HCT116 (cell line): ENCODE data around the gene HACD3. TPM values are rescaled to one million over a fixed set of nuclear protein-coding genes. Genes with fewer than 3 reads are reported as not detected.

Experiments used
- ATAC-seq: fragments of 200-7000 bp; cut with Tn5 transposase; 2 replicates; pipeline ENCODE4 v1.9.1; 2020; ENCODE audit warnings: mild to moderate bottlenecking, moderate library complexity
- BruUV-seq: library from RNA; stranded (reverse); fragments of 400-500 nt; replicated peaks from 2 replicates; lab custom pipeline; 2021; lab: Mats Ljungman, UMichigan
- CTCF ChIA-PET: fragments of 300-600 bp; sonication (Branson Sonifier 250); formaldehyde crosslinking; loops from one replicate; lab custom pipeline; 2021; ENCODE audit warnings: antibody characterized with exemption; lab: Charles Lee
- POLR2A ChIA-PET: fragments of 300-600, 350-600 bp; sonication (Branson Sonifier 250); formaldehyde crosslinking; loops from one replicate; lab custom pipeline; 2021; ENCODE audit warnings: antibody characterized with exemption; lab: Charles Lee
- RAD21 ChIA-PET, 2 experiments: fragments of 300-600 bp; sonication (Branson Sonifier 250); formaldehyde crosslinking; loops; one replicate each; lab custom pipeline; 2023; ENCODE audit warnings: low total read pairs in 2 of 2; ENCODE audit not compliant: uncharacterized antibody in 2 of 2, unreplicated experiment in 2 of 2, low non-redundant PET in 1 of 2; lab: Charles Lee
- DNase-seq: peaks from one replicate; pipeline ENCODE4 v3.0.0-alpha.2; 2010; ENCODE audit warnings: low read depth, low spot score
- H2AFZ ChIP-seq: fragments of 200-600 bp; shearing (Covaris generic), sonication (generic); 2 replicates; pipeline ENCODE4 v1.6.1; 2017; ENCODE audit warnings: low read depth, mixed run types, mixed read lengths, antibody characterized with exemption, low read length; ENCODE audit not compliant: poor library complexity, severe bottlenecking
- H3K27ac ChIP-seq: 2 replicates; pipeline ENCODE4 v1.5.1; 2012; ENCODE audit warnings: low read depth, low read length
- H3K27me3 ChIP-seq: fragments of 200-600 bp; sonication (generic); 2 replicates; pipeline ENCODE4 v1.6.1; 2016; ENCODE audit warnings: mixed run types, low read length, mixed read lengths; ENCODE audit not compliant: insufficient read depth
- H3K36me3 ChIP-seq, 2 experiments: fragments of 200-500 bp in 1 of 2; fragments of 200-600 bp in 1 of 2; sonication (Bioruptor generic) in 1 of 2; sonication (generic) in 1 of 2; 2 replicates each; pipeline versions ENCODE4 v1.5.1 to v1.6.1; 2014 to 2016; ENCODE audit warnings: low read length in 2 of 2, inconsistent platforms in 1 of 2, mixed read lengths in 1 of 2, mixed run types in 1 of 2; ENCODE audit not compliant: insufficient read depth in 2 of 2, control insufficient read depth in 1 of 2
- H3K4me1 ChIP-seq, 2 experiments: fragments of 200-600 bp in 1 of 2; sonication (generic) in 1 of 2; 2 replicates each; pipeline versions ENCODE4 v1.5.1 to v1.6.1; 2012 to 2017; ENCODE audit warnings: low read length in 2 of 2, inconsistent platforms in 1 of 2, mild to moderate bottlenecking in 1 of 2, mixed read lengths in 1 of 2, mixed run types in 1 of 2, moderate library complexity in 1 of 2; ENCODE audit not compliant: insufficient read depth in 2 of 2, control insufficient read depth in 1 of 2
- H3K4me2 ChIP-seq: fragments of 200-600 bp; sonication (generic); 2 replicates; pipeline ENCODE4 v1.6.1; 2017; ENCODE audit warnings: mixed run types, low read length, mixed read lengths
- H3K4me3 ChIP-seq, 2 experiments: fragments of 200-600 bp in 1 of 2; sonication (generic) in 1 of 2; replicated peaks in 1 of 2; 2 replicates each; pipeline ENCODE4 v1.5.1; 2011 to 2016; ENCODE audit warnings: low read length in 2 of 2, control low read depth in 1 of 2, low read depth in 1 of 2, mild to moderate bottlenecking in 1 of 2, mixed read lengths in 1 of 2, mixed run types in 1 of 2
- H3K79me2 ChIP-seq: fragments of 200-600 bp; sonication (generic); 2 replicates; pipeline ENCODE4 v1.6.1; 2017; ENCODE audit warnings: mild to moderate bottlenecking, mixed run types, low read length, moderate library complexity, mixed read lengths; ENCODE audit not compliant: insufficient read depth
- H3K9ac ChIP-seq: fragments of 200-600 bp; sonication (generic); 2 replicates; pipeline ENCODE4 v1.6.1; 2016; ENCODE audit warnings: low read length, mixed read lengths
- H3K9me2 ChIP-seq: fragments of 200-600 bp; sonication (generic), shearing (Covaris generic); 2 replicates; pipeline ENCODE4 v1.6.1; 2017; ENCODE audit warnings: mixed run types, mild to moderate bottlenecking, moderate library complexity; ENCODE audit not compliant: insufficient read depth
- H3K9me3 ChIP-seq, 2 experiments: fragments of 200-500 bp in 1 of 2; fragments of 200-600 bp in 1 of 2; sonication (Bioruptor generic) in 1 of 2; sonication (generic) in 1 of 2; 2 replicates each; pipeline ENCODE4 v1.6.1; 2014 to 2017; ENCODE audit warnings: low read length in 2 of 2, mixed read lengths in 2 of 2, inconsistent platforms in 1 of 2, low read depth in 1 of 2, mild to moderate bottlenecking in 1 of 2, mixed run types in 1 of 2, moderate library complexity in 1 of 2; ENCODE audit not compliant: control insufficient read depth in 1 of 2, insufficient read depth in 1 of 2
- H4K20me1 ChIP-seq: fragments of 200-600 bp; sonication (generic), shearing (Covaris generic); 2 replicates; pipeline ENCODE4 v1.6.1; 2017; ENCODE audit warnings: mixed run types, mild to moderate bottlenecking, moderate library complexity; ENCODE audit not compliant: insufficient read depth
- CEBPB ChIP-seq: IDR thresholded peaks from 2 replicates; pipeline ENCODE4 v1.6.1; 2012; ENCODE audit warnings: low read depth
- ELF1 ChIP-seq: IDR thresholded peaks from 2 replicates; pipeline ENCODE4 v1.6.1; 2012; ENCODE audit warnings: low read depth, borderline replicate concordance
- EZH2phosphoT487 ChIP-seq: fragments of 200-600 bp; IDR thresholded peaks from 2 replicates; pipeline ENCODE4 v1.6.1; 2018; ENCODE audit warnings: antibody characterized with exemption, borderline replicate concordance
- POLR2AphosphoS5 ChIP-seq: IDR thresholded peaks from 2 replicates; pipeline ENCODE4 v1.6.1; 2011; ENCODE audit warnings: mild to moderate bottlenecking, low read depth, low read length, moderate library complexity
- SRF ChIP-seq: IDR thresholded peaks from 2 replicates; pipeline ENCODE4 v1.6.1; 2012; ENCODE audit warnings: low read depth
- ZNF274 ChIP-seq: fragments of 200-500 bp; sonication (Bioruptor generic); IDR thresholded peaks from 2 replicates; pipeline ENCODE4 v1.6.1; 2014; ENCODE audit warnings: mild to moderate bottlenecking, low read depth, low read length, inconsistent platforms
- intact Hi-C: fragments of 100-400 bp; cut with micrococcal nuclease; formaldehyde crosslinking; loops from 2 replicates; pipeline ENCODE4 v1.10.0; 2022
- total RNA-seq: library from RNA; stranded (reverse); gene quantifications from one replicate; pipeline ENCODE4 v1.2.1, GENCODE V29; 2021; ENCODE audit not compliant: unreplicated experiment
- TF ChIP-seq, protein P1 (sequence below), 3 experiments: fragments of 200-600 bp in 1 of 3; sonication (generic) in 1 of 3; IDR thresholded peaks in 2 of 3; conservative IDR thresholded peaks in 1 of 3; 2 replicates each; pipeline ENCODE4 v1.5.1; 2012 to 2017; ENCODE audit warnings: low read depth in 2 of 3, low read length in 2 of 3, antibody characterized with exemption in 1 of 3, borderline replicate concordance in 1 of 3, control low read depth in 1 of 3, mild to moderate bottlenecking in 1 of 3, mixed read lengths in 1 of 3, mixed run types in 1 of 3, moderate library complexity in 1 of 3; ENCODE audit not compliant: insufficient read depth in 1 of 3
- TF ChIP-seq, protein P2 (sequence below): IDR thresholded peaks from 2 replicates; pipeline ENCODE4 v1.6.1; 2011; ENCODE audit warnings: mild to moderate bottlenecking, low read length, moderate library complexity; ENCODE audit not compliant: insufficient replicate concordance; ENCODE audit errors: extremely low read depth
- TF ChIP-seq, protein P3 (sequence below): IDR thresholded peaks from 2 replicates; pipeline ENCODE4 v1.6.1; 2012

HACD3 gene
- total RNA-seq, 1 experiment from 2014 or later = 57.5 TPM

GRCh38 chr15:65553691-65554090, 23.4 kb downstream of the HACD3 start:
- RAD21 ChIA-PET = no interaction called here
- Histone ChIP-seq H3K27ac (no peak overlapping the region), H3K4me3 (no peak overlapping the region), H3K4me1 (no peaks in the 10 kb centered on the region), H3K79me2 (peaks cover 66% of the 10 kb centered on the region), H3K9ac (no peak overlapping the region), H3K9me3 (no peaks in the 10 kb centered on the region), H2AFZ (no peak overlapping the region), H3K27me3 (no peaks in the 10 kb centered on the region), H3K36me3 (peaks cover 10 to 23% of the 10 kb centered on the region in 2 experiments; a peak in 2 of 4 replicates), H3K9me2 (no peaks in the 10 kb centered on the region), H4K20me1 (peaks cover 12% of the 10 kb centered on the region; the same call in 1 of the 2 replicates), H3K4me2 (no peak overlapping the region)
- intact Hi-C loops = no loop called here
- no TSS peak for BruUV-seq
- DNase-seq (no peak), ATAC-seq (no peak)
- POLR2A ChIA-PET = no interaction called here
- CTCF ChIA-PET = no interaction called here
- TF ChIP-seq CEBPB (no peak), EZH2phosphoT487 (no peak), ELF1 (no peak), SRF (no peak), POLR2AphosphoS5 (no peak), ZNF274 (no peak)
- TF ChIP-seq, protein P1, sequence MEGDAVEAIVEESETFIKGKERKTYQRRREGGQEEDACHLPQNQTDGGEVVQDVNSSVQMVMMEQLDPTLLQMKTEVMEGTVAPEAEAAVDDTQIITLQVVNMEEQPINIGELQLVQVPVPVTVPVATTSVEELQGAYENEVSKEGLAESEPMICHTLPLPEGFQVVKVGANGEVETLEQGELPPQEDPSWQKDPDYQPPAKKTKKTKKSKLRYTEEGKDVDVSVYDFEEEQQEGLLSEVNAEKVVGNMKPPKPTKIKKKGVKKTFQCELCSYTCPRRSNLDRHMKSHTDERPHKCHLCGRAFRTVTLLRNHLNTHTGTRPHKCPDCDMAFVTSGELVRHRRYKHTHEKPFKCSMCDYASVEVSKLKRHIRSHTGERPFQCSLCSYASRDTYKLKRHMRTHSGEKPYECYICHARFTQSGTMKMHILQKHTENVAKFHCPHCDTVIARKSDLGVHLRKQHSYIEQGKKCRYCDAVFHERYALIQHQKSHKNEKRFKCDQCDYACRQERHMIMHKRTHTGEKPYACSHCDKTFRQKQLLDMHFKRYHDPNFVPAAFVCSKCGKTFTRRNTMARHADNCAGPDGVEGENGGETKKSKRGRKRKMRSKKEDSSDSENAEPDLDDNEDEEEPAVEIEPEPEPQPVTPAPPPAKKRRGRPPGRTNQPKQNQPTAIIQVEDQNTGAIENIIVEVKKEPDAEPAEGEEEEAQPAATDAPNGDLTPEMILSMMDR (IDR thresholded peaks at IDR 0.05 in 2 of 3, conservative IDR thresholded peaks at IDR 0.05 in 1 of 3; ENCODE audit: borderline replicate concordance in 1 of 3, insufficient read depth in 1 of 3, low read depth in 2 of 3, low read length in 2 of 3) = no peak
- TF ChIP-seq, protein P2, sequence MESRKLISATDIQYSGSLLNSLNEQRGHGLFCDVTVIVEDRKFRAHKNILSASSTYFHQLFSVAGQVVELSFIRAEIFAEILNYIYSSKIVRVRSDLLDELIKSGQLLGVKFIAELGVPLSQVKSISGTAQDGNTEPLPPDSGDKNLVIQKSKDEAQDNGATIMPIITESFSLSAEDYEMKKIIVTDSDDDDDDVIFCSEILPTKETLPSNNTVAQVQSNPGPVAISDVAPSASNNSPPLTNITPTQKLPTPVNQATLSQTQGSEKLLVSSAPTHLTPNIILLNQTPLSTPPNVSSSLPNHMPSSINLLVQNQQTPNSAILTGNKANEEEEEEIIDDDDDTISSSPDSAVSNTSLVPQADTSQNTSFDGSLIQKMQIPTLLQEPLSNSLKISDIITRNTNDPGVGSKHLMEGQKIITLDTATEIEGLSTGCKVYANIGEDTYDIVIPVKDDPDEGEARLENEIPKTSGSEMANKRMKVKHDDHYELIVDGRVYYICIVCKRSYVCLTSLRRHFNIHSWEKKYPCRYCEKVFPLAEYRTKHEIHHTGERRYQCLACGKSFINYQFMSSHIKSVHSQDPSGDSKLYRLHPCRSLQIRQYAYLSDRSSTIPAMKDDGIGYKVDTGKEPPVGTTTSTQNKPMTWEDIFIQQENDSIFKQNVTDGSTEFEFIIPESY = no peak
- TF ChIP-seq, protein P3, sequence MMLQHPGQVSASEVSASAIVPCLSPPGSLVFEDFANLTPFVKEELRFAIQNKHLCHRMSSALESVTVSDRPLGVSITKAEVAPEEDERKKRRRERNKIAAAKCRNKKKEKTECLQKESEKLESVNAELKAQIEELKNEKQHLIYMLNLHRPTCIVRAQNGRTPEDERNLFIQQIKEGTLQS = no peak
